GM12891 (cell line): ENCODE measurements around the gene EEFSEC.

ENCODE experiments used
- PAX5 ChIP-seq: IDR thresholded peaks from 2 replicates; pipeline ENCODE4 v1.6.1; 2011; ENCODE audit warnings: low read length, moderate library complexity, mild to moderate bottlenecking; ENCODE audit not compliant: insufficient read depth, severe bottlenecking
- POLR2A ChIP-seq: IDR thresholded peaks from 2 replicates; pipeline ENCODE4 v1.6.1; 2011; ENCODE audit warnings: low read depth, low read length, control low read depth
- POLR2AphosphoS5 ChIP-seq: IDR thresholded peaks from 2 replicates; pipeline ENCODE4 v1.6.1; 2011; ENCODE audit warnings: low read depth, low read length, control low read depth
- POU2F2 ChIP-seq: IDR thresholded peaks from 2 replicates; pipeline ENCODE4 v1.6.1; 2011; ENCODE audit warnings: low read depth, mild to moderate bottlenecking, control low read depth, low read length, moderate library complexity
- SPI1 ChIP-seq: IDR thresholded peaks from 2 replicates; pipeline ENCODE4 v1.6.1; 2011; ENCODE audit warnings: low read depth, low read length, control low read depth
- TAF1 ChIP-seq: IDR thresholded peaks from 2 replicates; pipeline ENCODE4 v1.6.1; 2011; ENCODE audit warnings: low read depth, low read length, control low read depth

GRCh38 chr3:128357538-128357937 lies 204.3 kb downstream of the EEFSEC start:
- TF ChIP-seq POLR2A (no peak), POLR2AphosphoS5 (no peak), TAF1 (no peak), SPI1 (no peak), PAX5 (no peak), POU2F2 (no peak)
